Measurements from ENCODE around the gene PYCARD. TPM values are rescaled to one million over a fixed set of nuclear protein-coding genes. Genes with fewer than 3 reads are reported as not detected.

PYCARD gene
- total RNA-seq, 1 donor from 2014 or later, result 16.1 TPM

DNA sequence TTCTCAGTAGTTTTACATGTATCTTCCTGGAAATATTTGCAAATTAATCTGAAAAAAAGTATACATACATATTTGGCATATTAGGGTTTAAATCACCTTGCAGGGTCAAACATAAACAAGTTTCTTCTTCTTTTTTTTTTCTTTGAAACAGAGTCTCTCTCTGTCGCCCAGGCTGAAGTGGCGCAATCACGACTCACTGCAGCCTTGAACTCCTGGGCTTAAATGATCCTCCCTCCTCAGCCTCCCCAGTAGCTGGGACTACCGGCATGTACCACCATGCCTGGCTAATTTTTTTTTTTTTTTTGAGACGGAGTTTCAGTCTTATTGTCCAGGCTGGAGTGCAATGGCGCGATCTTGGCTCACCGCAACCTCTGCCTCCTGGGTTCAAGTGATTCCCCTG is 35.2 kb downstream of the PYCARD start:
- DNase-seq (ENCODE audit: low spot score), result no peak

DNA sequence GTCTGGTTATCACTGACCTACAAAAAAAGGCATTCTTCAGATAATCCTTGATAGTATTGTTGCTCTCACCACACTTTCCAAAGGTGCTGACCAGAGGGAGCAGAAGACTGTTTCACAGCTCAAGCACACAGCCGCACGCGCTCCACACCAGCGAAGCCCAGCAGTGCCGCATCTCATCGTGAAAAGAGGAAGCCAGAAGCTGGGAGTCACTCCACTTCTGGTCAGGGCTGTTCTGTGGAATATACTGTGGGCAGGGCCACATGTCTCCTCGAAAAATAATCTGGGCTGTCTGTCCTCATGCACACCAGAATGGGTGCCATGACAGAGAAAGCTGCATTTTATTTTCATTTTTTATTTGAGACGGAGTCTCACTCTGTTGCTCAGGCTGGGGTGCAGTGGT is 45.4 kb downstream of the PYCARD start:
- no peak for DNase-seq (ENCODE audit: low spot score)

Other genes starting within 250 kb of the PYCARD start
- 1.2 TPM for gene SETD1A, start 245.0 kb downstream of the PYCARD start, total RNA-seq (ENCODE audit: insufficient read depth, low replicate concordance)
- gene HSD3B7, start 217.6 kb downstream of the PYCARD start, total RNA-seq (ENCODE audit: insufficient read depth, low replicate concordance), result 26.0 TPM
- gene STX1B, start 192.1 kb downstream of the PYCARD start, total RNA-seq (ENCODE audit: insufficient read depth, low replicate concordance), result 1.2 TPM
- gene STX4, start 169.2 kb downstream of the PYCARD start, total RNA-seq (ENCODE audit: insufficient read depth, low replicate concordance), result 7.9 TPM
- 10.6 TPM for gene ZNF668, start 128.5 kb downstream of the PYCARD start, total RNA-seq (ENCODE audit: insufficient read depth, low replicate concordance)
- gene ZNF646, start 128.3 kb downstream of the PYCARD start, total RNA-seq (ENCODE audit: insufficient read depth, low replicate concordance), result 5.5 TPM
- 10.4 TPM for gene PRSS53, start 113.8 kb downstream of the PYCARD start, total RNA-seq (ENCODE audit: insufficient read depth, low replicate concordance)
- 112 TPM for gene VKORC1, start 108.0 kb downstream of the PYCARD start, total RNA-seq (ENCODE audit: insufficient read depth, low replicate concordance)
- 8.9 TPM for gene BCKDK, start 94.4 kb downstream of the PYCARD start, total RNA-seq (ENCODE audit: insufficient read depth, low replicate concordance)
- gene KAT8, start 85.1 kb downstream of the PYCARD start, total RNA-seq (ENCODE audit: insufficient read depth, low replicate concordance), result 32.5 TPM
- 3.6 TPM for gene PRSS8, start 67.0 kb downstream of the PYCARD start, total RNA-seq (ENCODE audit: insufficient read depth, low replicate concordance)
- gene PRSS36, start 52.7 kb downstream of the PYCARD start, total RNA-seq (ENCODE audit: insufficient read depth, low replicate concordance), result 0.48 TPM
- 104 TPM for gene FUS, start 22.6 kb downstream of the PYCARD start, total RNA-seq (ENCODE audit: insufficient read depth, low replicate concordance)
- gene TRIM72, start 11.4 kb upstream of the PYCARD start, total RNA-seq (ENCODE audit: insufficient read depth, low replicate concordance), result 0.72 TPM
- gene PYDC1, start 14.4 kb upstream of the PYCARD start, total RNA-seq (ENCODE audit: insufficient read depth, low replicate concordance), result not detected
- 14.9 TPM for gene ITGAM, start 57.2 kb upstream of the PYCARD start, total RNA-seq (ENCODE audit: insufficient read depth, low replicate concordance)
- gene ITGAX, start 152.4 kb upstream of the PYCARD start, total RNA-seq (ENCODE audit: insufficient read depth, low replicate concordance), result 8.9 TPM
- gene ITGAD, start 190.6 kb upstream of the PYCARD start, total RNA-seq (ENCODE audit: insufficient read depth, low replicate concordance), result not detected
- gene COX6A2, start 225.6 kb upstream of the PYCARD start, total RNA-seq (ENCODE audit: insufficient read depth, low replicate concordance), result not detected
- gene ZNF843, start 240.0 kb upstream of the PYCARD start, total RNA-seq (ENCODE audit: insufficient read depth, low replicate concordance), result 0.96 TPM